Upper lobe of right lung (tissue), 1 donor: ENCODE data around the gene SEC16A. TPM values are rescaled to one million over a fixed set of nuclear protein-coding genes. Genes with fewer than 3 reads are reported as not detected.
A peak's percentile ranks its signal among the peaks of the same experiment; 100 is the strongest.

Source experiments
- ATAC-seq: fragments of 200-7000 bp; cut with Tn5 transposase; one replicate; pipeline ENCODE4 v1.9.1; 2020; ENCODE audit warnings: mild to moderate bottlenecking, moderate library complexity
- DNase-seq: peaks from one replicate; pipeline ENCODE4 v3.0.0-alpha.2; 2020
- H3K27ac ChIP-seq: fragments of 200-600 bp; one replicate; pipeline ENCODE4 v1.8.0; 2022
- H3K27me3 ChIP-seq: fragments of 200-600 bp; one replicate; pipeline ENCODE4 v1.8.0; 2022; ENCODE audit warnings: mild to moderate bottlenecking
- H3K36me3 ChIP-seq: fragments of 200-600 bp; one replicate; pipeline ENCODE4 v1.8.0; 2022
- H3K4me1 ChIP-seq: fragments of 200-600 bp; one replicate; pipeline ENCODE4 v1.8.0; 2022
- H3K4me3 ChIP-seq: fragments of 200-600 bp; one replicate; pipeline ENCODE4 v1.8.0; 2022; ENCODE audit warnings: mild to moderate bottlenecking
- H3K9me3 ChIP-seq: fragments of 200-600 bp; one replicate; pipeline ENCODE4 v1.8.0; 2022
- intact Hi-C: fragments of 100-400 bp; cut with DNase I; formaldehyde crosslinking; loops from one replicate; pipeline ENCODE4 v1.11.0; 2022
- total RNA-seq: library from RNA; stranded (reverse); fragmentation: NEBNext Ultra II Directional; extraction: Animal tissue kit (Norgen Biotek cat#: 25700); gene quantifications from one replicate; pipeline ENCODE4 v1.2.1, GENCODE V29; 2021
- TF ChIP-seq, protein P1 (sequence below): fragments of 200-600 bp; IDR thresholded peaks from one replicate; pipeline ENCODE4 v1.8.0; 2022; ENCODE audit warnings: antibody characterized with exemption
- donor health status: DM: no; HTN: yes; CAD: no; lungs with severe emphysema.

Gene SEC16A
- total RNA-seq, 1 donor from 2014 or later, result 63.7 TPM

DNA sequence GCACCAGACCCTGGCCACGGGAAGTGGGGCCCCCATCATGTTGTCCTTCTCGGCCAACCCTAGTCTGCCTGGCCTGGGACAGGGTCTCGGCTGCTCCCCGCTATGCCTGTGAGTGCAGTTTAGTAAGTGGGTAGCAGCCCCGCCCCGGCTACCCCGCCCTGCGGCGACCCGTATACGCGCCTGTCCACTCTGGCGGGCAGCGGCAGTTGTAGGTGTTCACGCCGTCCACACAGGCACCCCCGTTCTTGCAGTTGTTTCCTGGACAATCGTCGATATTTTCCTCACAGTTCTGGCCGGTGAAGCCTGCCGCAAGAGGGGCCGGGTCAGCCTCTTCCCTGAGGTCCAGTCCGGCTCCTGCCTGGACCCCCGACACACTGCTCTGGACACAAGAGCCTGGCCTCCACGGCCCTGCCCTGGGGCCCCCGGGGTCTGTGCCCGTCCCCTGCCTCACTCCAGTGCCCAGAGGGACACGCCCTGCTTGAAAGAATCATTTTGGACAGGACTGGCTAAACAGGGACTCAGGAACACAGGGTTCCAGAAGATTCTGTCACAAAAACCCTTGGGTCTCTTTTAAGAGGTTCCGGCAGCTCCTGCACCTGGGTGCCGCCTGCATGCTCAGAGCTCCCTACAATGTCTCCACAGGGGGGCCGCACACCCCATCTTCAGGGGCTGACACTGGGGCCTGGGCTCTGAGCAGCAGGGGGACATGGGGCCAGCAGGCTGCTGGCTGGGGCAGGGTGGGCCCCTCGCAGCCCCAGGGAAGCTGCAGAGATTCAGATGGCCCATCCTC is 36.6 kb upstream of the SEC16A start:
- H3K36me3 ChIP-seq, result peaks cover 64% of the 10 kb centered on the region
- peak; percentile 83 for DNase-seq
- H3K4me1 ChIP-seq, result peaks cover 43% of the 10 kb centered on the region
- H3K27ac ChIP-seq, result peak overlapping the region; percentile 77
- TF ChIP-seq, protein P1, sequence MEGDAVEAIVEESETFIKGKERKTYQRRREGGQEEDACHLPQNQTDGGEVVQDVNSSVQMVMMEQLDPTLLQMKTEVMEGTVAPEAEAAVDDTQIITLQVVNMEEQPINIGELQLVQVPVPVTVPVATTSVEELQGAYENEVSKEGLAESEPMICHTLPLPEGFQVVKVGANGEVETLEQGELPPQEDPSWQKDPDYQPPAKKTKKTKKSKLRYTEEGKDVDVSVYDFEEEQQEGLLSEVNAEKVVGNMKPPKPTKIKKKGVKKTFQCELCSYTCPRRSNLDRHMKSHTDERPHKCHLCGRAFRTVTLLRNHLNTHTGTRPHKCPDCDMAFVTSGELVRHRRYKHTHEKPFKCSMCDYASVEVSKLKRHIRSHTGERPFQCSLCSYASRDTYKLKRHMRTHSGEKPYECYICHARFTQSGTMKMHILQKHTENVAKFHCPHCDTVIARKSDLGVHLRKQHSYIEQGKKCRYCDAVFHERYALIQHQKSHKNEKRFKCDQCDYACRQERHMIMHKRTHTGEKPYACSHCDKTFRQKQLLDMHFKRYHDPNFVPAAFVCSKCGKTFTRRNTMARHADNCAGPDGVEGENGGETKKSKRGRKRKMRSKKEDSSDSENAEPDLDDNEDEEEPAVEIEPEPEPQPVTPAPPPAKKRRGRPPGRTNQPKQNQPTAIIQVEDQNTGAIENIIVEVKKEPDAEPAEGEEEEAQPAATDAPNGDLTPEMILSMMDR, result peak; percentile 11
- H3K9me3 ChIP-seq, result no peaks in the 10 kb centered on the region
- peak overlapping the region; percentile 34 for H3K4me3 ChIP-seq
- intact Hi-C loops, result no loop called here
- peak; percentile 38 for ATAC-seq
- H3K27me3 ChIP-seq, result no peaks in the 10 kb centered on the region

DNA sequence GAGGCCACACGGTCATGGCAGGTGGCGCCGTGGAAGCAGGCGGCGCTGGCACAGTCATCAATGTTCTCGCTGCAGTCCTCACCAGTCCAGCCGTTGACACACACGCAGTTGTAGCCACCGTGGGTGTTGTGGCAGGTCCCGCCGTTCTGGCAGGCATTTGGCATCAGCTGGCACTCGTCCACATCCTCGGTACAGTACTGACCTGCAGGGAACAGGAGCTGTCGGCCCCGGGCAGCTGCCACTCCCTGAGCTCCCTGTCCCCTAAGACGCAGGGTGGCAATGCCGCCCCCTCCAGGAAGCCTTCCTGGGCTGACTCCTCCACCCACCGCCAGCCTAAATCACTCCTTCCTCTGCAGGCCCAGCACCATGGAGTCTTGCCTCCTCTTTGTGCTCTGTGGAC is 35.8 kb upstream of the SEC16A start:
- intact Hi-C loops, result no loop called here
- Histone ChIP-seq H3K27ac (peak overlapping the region; percentile 77), H3K4me3 (peak overlapping the region; percentile 34), H3K36me3 (peaks cover 71% of the 10 kb centered on the region), H3K4me1 (peaks cover 35% of the 10 kb centered on the region), H3K27me3 (no peaks in the 10 kb centered on the region), H3K9me3 (no peaks in the 10 kb centered on the region)
- DNase-seq (peak; percentile 84), ATAC-seq (peak; percentile 2)
- TF ChIP-seq, protein P1, result no peak

DNA sequence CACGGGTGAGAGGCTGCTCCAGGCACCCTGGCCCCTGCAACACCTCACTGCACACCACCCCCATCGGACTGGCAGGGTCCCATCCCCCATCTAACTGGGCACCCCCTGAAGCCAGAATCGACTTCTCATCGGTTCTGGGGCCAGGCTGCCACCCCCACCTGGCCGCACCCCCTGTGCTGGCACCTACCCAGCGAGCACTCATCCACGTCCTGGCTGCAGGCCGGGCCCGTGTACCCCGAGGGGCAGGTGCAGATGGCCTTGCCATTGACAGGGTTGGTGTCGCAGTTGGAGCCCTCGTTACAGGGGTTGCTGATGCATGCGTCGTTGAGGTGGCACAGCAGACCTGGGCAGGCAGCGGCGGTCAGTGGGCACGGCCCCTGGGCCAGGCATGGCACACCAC is 35.1 kb upstream of the SEC16A start:
- Histone ChIP-seq H3K9me3 (no peaks in the 10 kb centered on the region), H3K27me3 (no peaks in the 10 kb centered on the region), H3K27ac (no peak overlapping the region), H3K4me3 (no peak overlapping the region), H3K36me3 (peaks cover 71% of the 10 kb centered on the region), H3K4me1 (peaks cover 35% of the 10 kb centered on the region)
- ATAC-seq, result no peak
- no peak for DNase-seq
- TF ChIP-seq, protein P1, result no peak
- intact Hi-C loops, result no loop called here

DNA sequence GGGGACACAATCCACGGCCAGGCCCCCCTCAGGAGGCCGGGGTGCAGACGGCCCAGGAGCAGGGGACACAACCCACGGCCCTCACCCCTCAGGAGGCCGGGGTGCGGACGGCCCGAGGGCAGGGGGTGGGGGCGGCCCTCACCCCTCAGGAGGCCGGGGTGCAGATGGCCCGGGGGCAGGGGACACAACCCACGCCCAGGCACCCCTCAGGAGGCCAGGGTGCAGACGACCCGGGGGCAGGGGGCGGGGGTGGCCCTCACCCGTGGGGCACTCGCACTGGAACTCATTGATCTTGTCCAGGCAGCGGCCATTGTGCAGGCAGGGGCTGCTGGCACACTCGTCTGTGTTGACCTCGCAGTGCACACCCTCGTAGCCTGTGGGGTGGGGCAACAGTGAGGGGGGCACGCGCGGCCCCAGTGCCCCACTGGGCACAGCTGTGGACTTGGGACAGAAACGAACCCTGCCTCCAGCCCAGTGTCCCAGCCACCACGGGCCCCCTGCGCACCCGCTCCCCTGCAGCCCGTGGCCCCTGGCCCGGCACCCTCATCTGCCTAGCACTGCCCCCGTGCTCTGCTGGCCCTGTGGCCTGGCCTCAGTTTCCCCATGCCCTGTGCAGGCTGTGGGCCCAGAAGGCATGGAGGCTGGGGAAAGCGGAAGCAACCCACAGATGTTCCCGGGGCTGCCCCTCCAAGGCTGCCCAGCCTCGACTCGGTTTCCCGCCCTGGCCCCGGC is 34.3 kb upstream of the SEC16A start:
- ATAC-seq (no peak), DNase-seq (no peak)
- TF ChIP-seq, protein P1, result no peak
- Histone ChIP-seq H3K27me3 (no peaks in the 10 kb centered on the region), H3K4me1 (peaks cover 27% of the 10 kb centered on the region), H3K4me3 (no peak overlapping the region), H3K9me3 (no peaks in the 10 kb centered on the region), H3K36me3 (peaks cover 72% of the 10 kb centered on the region), H3K27ac (no peak overlapping the region)
- intact Hi-C loops, result no loop called here

DNA sequence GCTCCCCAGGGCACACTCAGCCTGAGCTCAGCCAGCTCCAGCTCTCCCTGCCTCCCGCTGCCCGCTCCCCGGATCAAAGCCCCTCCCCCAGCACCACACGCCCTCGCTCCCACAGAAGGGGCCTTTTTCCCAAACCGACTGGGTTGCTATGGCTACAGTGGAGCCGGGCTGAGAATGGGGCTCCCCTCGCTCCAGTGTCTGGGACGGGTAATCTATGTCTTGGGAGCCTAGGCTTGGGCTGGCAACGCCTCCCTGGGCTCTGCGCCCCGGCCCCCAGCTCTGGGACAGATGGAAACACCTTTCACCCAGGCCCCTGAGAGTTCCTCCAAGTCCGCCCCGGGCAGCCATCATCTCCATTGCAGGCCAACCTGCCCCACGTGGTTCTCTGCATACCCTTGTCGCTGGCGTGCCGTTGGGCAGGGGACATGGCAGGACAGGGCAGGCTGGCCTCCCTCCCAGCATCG is 33.4 kb upstream of the SEC16A start:
- no peak for DNase-seq
- Histone ChIP-seq H3K36me3 (peaks cover 82% of the 10 kb centered on the region), H3K9me3 (no peaks in the 10 kb centered on the region), H3K27me3 (no peaks in the 10 kb centered on the region), H3K4me1 (peaks cover 21% of the 10 kb centered on the region), H3K4me3 (no peak overlapping the region), H3K27ac (no peak overlapping the region)
- intact Hi-C loops, result no loop called here
- ATAC-seq, result no peak
- TF ChIP-seq, protein P1, result no peak
